Activated T-cell treated with anti-CD3 and anti-CD28 coated beads for 4 hours (primary cell): ENCODE results near the gene BCL2L12.
"Not testable (repeated sequence)": the region's sequence is repeated elsewhere in the genome, so short reads cannot be mapped to it uniquely, and the experiment has no call there.

Experiments used
- DNase-seq: peaks from one replicate; pipeline ENCODE4 v3.0.0-alpha.2; 2020

Gene BCL2L12

GRCh38 chr19:49718511-49718910 lies 52.8 kb downstream of the BCL2L12 start:
- no peak for DNase-seq

GRCh38 chr19:49718991-49719390 lies 53.3 kb downstream of the BCL2L12 start:
- no peak for DNase-seq

- not testable (repeated sequence) for DNase-seq
Observed at GRCh38 chr19:49719420-49719819, 53.7 kb downstream of the BCL2L12 start.
